ENCODE data around the gene HDGF.

The HDGF gene

DNA sequence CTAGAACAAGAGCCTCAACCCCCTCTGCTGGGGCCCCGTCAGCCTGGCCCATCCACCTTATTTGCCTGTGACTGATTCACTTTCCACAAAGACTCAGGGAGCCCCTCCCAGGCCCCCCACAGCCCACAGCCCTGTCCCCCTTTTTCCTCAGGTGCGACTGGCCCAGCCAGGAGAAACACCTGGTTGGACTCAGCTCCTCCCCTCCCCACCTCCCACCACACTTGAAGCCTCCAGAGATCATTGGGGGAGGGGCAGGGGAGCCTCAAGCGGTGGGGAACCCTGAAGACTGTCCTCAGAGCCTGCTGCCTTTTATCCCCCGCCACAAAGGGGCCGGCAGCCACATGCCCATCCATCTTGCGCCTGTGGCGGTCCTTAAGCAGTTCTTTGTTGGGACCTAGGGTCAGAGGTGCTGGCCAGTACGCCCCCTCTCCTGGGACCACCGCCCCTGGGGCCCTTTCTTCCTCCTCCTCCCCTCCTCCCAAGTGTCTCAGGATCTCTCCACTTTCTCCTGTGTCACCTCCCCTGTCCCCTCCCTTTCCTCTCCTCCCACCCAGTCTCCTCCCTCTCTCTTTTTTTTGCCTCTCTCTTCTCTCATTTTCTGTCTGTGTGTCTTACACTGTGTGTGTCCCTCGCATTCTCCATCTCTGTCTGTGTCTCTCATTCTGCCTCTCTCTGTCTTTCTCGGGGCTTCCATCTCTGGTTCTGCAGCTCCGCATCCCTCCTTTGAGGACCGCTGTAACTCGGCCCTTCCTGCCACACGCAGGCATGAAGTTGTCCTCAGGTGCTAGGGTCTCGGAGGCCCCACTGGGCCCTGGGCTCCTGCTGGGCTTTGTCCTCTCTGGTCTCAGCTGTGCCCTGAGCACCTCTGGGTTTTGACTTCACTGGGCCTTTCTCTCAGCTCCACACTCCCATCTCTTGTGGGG, 58.3 kb downstream of the HDGF start:
- Histone ChIP-seq H3K27me3 (ENCODE audit: control insufficient read depth, insufficient read depth, low read length) (no peaks in the 10 kb centered on the region), H3K27ac (ENCODE audit: low read depth, low read length) (peak overlapping the region; percentile 86; the same call in 1 of the 2 replicates), H3K36me3 (ENCODE audit: control insufficient read depth, insufficient read depth, low read length) (peaks cover 5% of the 10 kb centered on the region; the same call in 1 of the 2 replicates), H3K4me1 (ENCODE audit: control insufficient read depth, insufficient read depth, low read length) (peaks cover 57% of the 10 kb centered on the region), H3K9me3 (ENCODE audit: control insufficient read depth, insufficient read depth, low read depth, low read length) (no peaks in the 10 kb centered on the region), H3K4me3 (ENCODE audit: low read depth, low read length) (peak overlapping the region; percentile 38), H3K9ac (ENCODE audit: low read length) (peak overlapping the region; percentile 80)

DNA sequence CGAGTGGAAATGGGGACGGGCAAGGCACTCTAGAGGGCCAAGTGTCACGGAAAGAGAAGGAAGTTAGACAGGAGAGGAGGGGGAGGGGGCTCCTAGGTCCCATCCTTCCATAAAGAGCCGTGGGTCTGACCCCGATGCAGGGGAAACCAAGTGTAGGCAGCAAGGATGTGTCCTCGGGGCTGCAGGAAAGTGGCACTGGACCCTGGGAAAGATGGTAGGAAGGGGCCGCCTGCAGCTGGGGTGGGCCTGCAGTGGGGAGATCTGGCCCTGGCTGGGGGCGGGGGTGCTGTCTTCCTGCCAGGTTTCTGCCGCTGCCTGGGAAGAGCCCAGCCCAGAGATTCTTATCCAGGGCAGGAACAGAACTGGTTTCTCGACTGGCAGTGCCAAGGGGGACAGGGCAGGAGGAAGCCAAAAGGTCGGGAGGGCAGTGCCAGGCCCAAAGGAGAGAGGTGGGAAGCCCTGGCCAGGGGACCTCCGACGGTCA, 59.0 kb downstream of the HDGF start:
- Histone ChIP-seq H3K4me3 (ENCODE audit: low read depth, low read length) (peak overlapping the region; percentile 33), H3K27me3 (ENCODE audit: control insufficient read depth, insufficient read depth, low read length) (no peaks in the 10 kb centered on the region), H3K27ac (ENCODE audit: low read depth, low read length) (peak overlapping the region; percentile 86; the same call in 1 of the 2 replicates)

More for the DNA sequence above, 59.0 kb downstream of the HDGF start:
- Histone ChIP-seq H3K36me3 (ENCODE audit: control insufficient read depth, insufficient read depth, low read length) (no peaks in the 10 kb centered on the region), H3K9me3 (ENCODE audit: control insufficient read depth, insufficient read depth, low read depth, low read length) (no peaks in the 10 kb centered on the region), H3K4me1 (ENCODE audit: control insufficient read depth, insufficient read depth, low read length) (peaks cover 57% of the 10 kb centered on the region), H3K9ac (ENCODE audit: low read length) (peak overlapping the region; percentile 60)

Measured in HUES6 (cell line).